Measurements from ENCODE around the gene PCMT1. TPM values are rescaled to one million over a fixed set of nuclear protein-coding genes. Genes with fewer than 3 reads are reported as not detected.

Gene PCMT1
- total RNA-seq, 1 experiment from 2014 or later, result 117 TPM

DNA sequence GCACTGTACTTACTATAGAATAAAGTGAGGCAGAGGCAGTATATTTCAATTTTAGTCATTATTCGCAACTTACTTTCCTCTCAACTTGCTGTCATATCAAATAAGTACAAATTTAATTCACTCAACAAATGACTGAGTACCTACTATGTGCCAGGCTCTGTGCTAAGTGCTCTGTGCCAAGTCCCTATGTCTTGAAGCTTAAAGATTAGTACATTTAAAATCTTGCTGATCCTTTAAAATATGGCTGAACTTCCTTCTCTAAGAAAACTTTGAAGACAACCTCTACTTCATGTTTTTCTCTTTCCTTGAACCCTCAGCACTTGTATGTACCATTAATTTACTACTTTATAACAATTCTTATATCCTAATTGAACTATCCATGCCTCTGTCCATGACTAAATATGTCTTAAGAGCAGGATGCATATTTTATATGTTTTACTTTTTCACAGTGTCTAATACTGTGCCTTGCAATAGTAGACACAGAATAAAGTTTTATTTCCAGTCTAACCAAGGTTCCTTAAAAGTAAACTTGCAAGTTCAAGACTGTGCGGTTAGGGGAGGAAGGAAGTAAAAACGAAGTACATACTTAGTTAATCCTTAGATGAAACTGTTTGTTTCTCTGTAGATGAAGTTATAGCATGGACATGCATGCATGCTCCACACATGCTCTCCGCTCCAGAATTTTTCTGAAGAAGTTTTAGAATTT lies 21.6 kb upstream of the PCMT1 start:
- TF ChIP-seq, protein P1, sequence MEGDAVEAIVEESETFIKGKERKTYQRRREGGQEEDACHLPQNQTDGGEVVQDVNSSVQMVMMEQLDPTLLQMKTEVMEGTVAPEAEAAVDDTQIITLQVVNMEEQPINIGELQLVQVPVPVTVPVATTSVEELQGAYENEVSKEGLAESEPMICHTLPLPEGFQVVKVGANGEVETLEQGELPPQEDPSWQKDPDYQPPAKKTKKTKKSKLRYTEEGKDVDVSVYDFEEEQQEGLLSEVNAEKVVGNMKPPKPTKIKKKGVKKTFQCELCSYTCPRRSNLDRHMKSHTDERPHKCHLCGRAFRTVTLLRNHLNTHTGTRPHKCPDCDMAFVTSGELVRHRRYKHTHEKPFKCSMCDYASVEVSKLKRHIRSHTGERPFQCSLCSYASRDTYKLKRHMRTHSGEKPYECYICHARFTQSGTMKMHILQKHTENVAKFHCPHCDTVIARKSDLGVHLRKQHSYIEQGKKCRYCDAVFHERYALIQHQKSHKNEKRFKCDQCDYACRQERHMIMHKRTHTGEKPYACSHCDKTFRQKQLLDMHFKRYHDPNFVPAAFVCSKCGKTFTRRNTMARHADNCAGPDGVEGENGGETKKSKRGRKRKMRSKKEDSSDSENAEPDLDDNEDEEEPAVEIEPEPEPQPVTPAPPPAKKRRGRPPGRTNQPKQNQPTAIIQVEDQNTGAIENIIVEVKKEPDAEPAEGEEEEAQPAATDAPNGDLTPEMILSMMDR (IDR thresholded peaks at IDR 0.05; ENCODE audit: unreplicated experiment), result no peak
- no peak overlapping the region for H3K4me3 Mint-ChIP-seq (ENCODE audit: unreplicated experiment)
- H3K27ac Mint-ChIP-seq (ENCODE audit: low read depth, unreplicated experiment), result no peak overlapping the region
- CTCF ChIA-PET, result no interaction called here
- no peaks in the 10 kb centered on the region for H3K27me3 Mint-ChIP-seq (ENCODE audit: insufficient read depth, unreplicated experiment)
- no TSS peak for BruUV-seq (replicated peaks)
- POLR2A ChIA-PET, result interaction anchor here (1.0 to 1.2 kb wide), 3 partner anchors 10 to 18 kb away, joined by 3 to 4 read pairs (median 3); partner anchors contain the start of genes LATS1 and NUP43
- H3K36me3 Mint-ChIP-seq (ENCODE audit: insufficient read depth, unreplicated experiment), result peaks cover 81% of the 10 kb centered on the region
- H3K4me1 Mint-ChIP-seq (ENCODE audit: insufficient read depth, unreplicated experiment), result peaks cover 6% of the 10 kb centered on the region
- no peak for DNase-seq (ENCODE audit: unreplicated experiment)
- H3K9me3 Mint-ChIP-seq (ENCODE audit: unreplicated experiment), result no peaks in the 10 kb centered on the region
- intact Hi-C loops (cut with micrococcal nuclease), result loop anchor here (10.0 kb wide), 2 partner anchors 137 to 287 kb away; partner anchors contain the start of gene LRP11

GRCh38 chr6:149728499-149729234 lies 20.9 kb upstream of the PCMT1 start:
- no TSS peak for BruUV-seq (replicated peaks)
- Mint-ChIP-seq H3K27ac (ENCODE audit: low read depth, unreplicated experiment) (no peak overlapping the region), H3K9me3 (ENCODE audit: unreplicated experiment) (no peaks in the 10 kb centered on the region), H3K36me3 (ENCODE audit: insufficient read depth, unreplicated experiment) (peaks cover 87% of the 10 kb centered on the region), H3K4me1 (ENCODE audit: insufficient read depth, unreplicated experiment) (peaks cover 6% of the 10 kb centered on the region), H3K4me3 (ENCODE audit: unreplicated experiment) (no peak overlapping the region), H3K27me3 (ENCODE audit: insufficient read depth, unreplicated experiment) (no peaks in the 10 kb centered on the region)
- no peak for DNase-seq (ENCODE audit: unreplicated experiment)
- intact Hi-C loops (cut with micrococcal nuclease), result loop anchor here (10.0 kb wide), 2 partner anchors 136 to 286 kb away; partner anchors contain the start of gene LRP11
- TF ChIP-seq, protein P1 (IDR thresholded peaks at IDR 0.05; ENCODE audit: unreplicated experiment), result no peak
- ChIA-PET CTCF (interaction anchor here (0.7 to 0.8 kb wide), 2 partner anchors 51 to 588 kb away, joined by 3 to 4 read pairs; no protein-coding TSS in a partner anchor), POLR2A (interaction anchor here (1.2 kb wide), 2 partner anchors 10 to 17 kb away, joined by 3 read pairs; partner anchors contain the start of genes LATS1 and NUP43)

- BruUV-seq (replicated peaks), result no TSS peak
- CTCF ChIA-PET, result no interaction called here
Observed at GRCh38 chr6:149729824-149730223, 19.7 kb upstream of the PCMT1 start.

More at GRCh38 chr6:149729824-149730223, 19.7 kb upstream of the PCMT1 start:
- H3K4me3 Mint-ChIP-seq (ENCODE audit: unreplicated experiment), result no peak overlapping the region
- H3K36me3 Mint-ChIP-seq (ENCODE audit: insufficient read depth, unreplicated experiment), result peaks cover 99% of the 10 kb centered on the region
- TF ChIP-seq, protein P1 (IDR thresholded peaks at IDR 0.05; ENCODE audit: unreplicated experiment), result no peak
- POLR2A ChIA-PET, result interaction anchor here (0.7 kb wide), 2 partner anchors 25 to 713 kb away, joined by 3 read pairs; no protein-coding TSS in a partner anchor
- DNase-seq (ENCODE audit: unreplicated experiment), result no peak
- no peaks in the 10 kb centered on the region for H3K9me3 Mint-ChIP-seq (ENCODE audit: unreplicated experiment)
- no peaks in the 10 kb centered on the region for H3K4me1 Mint-ChIP-seq (ENCODE audit: insufficient read depth, unreplicated experiment)
- no peaks in the 10 kb centered on the region for H3K27me3 Mint-ChIP-seq (ENCODE audit: insufficient read depth, unreplicated experiment)
- intact Hi-C loops (cut with micrococcal nuclease), result loop anchor here (10.0 kb wide), 2 partner anchors 135 to 285 kb away; partner anchors contain the start of gene LRP11
- no peak overlapping the region for H3K27ac Mint-ChIP-seq (ENCODE audit: low read depth, unreplicated experiment)
